KBM-7 (cell line): ENCODE measurements around the gene DSTN.

Experiments
- DNase-seq: peaks from one replicate; pipeline ENCODE4 v3.0.0-alpha.2; 2015
- in situ Hi-C: fragments of 300-500 bp; cut with MboI; formaldehyde crosslinking; loops from 2 replicates; pipeline ENCODE4 v1.14.3; 2020; ENCODE audit warnings: low sequenced_read_pairs, low pct_unique_long_range_greater_than_20kb, mixed read lengths

The DSTN gene

DNA sequence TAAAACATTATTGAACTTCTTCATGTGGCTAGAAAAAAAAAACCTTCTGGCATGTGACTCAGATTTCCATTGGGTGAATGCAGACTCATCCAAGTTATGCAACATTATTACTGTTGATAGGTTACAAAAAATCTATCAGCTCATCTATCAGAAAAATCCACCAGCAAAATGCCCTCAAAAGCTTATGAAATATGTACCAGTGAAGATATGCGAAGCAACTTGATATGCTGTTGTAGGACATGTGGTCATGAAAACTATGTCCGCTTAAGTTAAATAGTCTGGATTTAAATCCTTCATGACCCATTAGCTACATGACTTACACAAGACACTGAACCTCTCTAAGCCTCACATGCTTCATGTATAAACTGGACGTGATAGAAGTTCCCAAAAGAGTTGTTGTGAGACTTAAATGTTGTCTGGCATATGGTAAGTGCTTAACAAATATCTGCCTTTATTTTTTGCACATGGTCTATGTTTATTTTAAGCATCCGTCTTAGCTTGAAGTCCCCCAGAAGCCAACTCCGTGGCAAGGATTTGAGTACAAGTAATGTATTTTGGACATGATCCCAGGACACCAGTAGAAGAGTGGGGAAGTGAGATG is 26.2 kb upstream of the DSTN start:
- in situ Hi-C loops, result no loop called here

DNA sequence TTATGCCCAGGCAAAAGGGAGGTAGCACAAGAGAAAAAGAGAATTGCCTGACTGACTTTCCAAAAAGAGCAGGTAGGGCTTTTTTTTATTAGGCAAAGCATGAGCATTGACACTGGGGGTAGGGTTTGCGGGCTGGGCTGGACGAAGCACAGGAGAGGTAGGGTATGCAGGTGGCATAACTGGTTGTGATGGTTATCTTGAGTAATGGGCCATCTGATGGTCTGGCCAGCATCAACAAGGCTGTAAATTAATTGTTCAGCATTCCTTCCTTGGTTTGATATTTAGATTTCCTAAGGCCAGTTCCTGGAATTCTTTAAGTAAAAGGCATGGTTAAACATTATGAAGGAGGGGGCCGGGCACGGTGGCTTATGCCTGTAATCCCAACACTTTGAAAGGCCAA is 24.7 kb upstream of the DSTN start:
- no peak for DNase-seq
- in situ Hi-C loops, result no loop called here

More for the DNA sequence above, 26.2 kb upstream of the DSTN start:
- DNase-seq, result no peak

DNA sequence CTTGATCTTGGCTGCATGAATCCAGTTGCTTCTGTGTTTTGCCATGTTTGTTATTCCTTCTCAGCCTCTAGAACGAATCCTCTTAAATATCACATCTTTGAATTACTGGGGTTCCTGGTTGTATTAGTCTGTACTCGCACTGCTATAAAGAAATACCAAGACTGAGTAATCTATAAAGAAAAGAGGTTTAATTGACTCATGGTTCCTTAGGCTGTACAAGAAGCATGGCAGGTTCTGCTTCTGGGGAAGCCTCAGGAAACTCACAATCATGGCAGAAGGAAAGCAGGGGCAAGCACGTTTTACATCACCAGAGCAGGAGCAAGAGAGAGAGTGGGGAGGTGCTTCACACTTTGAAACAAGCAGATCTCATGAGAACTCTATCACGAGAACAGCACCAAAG is 20.7 kb upstream of the DSTN start:
- in situ Hi-C loops, result no loop called here
- DNase-seq, result no peak

DNA sequence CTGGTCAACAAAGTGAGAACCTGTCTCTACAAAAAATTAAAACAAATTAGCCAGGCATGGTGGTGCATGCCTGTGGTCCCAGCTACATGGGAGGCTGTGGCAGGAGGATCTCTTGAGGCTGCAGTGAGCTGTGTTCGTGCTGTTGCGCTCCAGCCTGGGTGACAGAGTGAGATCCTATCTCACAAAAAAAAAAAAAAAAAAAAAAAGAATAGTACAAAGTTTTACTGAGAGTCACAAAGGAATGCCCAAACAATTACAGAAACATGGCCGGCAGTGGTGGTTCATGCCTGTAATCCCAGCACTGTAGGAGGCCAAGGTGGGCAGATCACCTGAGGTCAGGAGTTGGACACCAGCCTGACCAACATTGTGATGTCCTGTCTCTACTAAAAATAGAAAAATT is 14.8 kb upstream of the DSTN start:
- in situ Hi-C loops, result no loop called here
- no peak for DNase-seq

DNA sequence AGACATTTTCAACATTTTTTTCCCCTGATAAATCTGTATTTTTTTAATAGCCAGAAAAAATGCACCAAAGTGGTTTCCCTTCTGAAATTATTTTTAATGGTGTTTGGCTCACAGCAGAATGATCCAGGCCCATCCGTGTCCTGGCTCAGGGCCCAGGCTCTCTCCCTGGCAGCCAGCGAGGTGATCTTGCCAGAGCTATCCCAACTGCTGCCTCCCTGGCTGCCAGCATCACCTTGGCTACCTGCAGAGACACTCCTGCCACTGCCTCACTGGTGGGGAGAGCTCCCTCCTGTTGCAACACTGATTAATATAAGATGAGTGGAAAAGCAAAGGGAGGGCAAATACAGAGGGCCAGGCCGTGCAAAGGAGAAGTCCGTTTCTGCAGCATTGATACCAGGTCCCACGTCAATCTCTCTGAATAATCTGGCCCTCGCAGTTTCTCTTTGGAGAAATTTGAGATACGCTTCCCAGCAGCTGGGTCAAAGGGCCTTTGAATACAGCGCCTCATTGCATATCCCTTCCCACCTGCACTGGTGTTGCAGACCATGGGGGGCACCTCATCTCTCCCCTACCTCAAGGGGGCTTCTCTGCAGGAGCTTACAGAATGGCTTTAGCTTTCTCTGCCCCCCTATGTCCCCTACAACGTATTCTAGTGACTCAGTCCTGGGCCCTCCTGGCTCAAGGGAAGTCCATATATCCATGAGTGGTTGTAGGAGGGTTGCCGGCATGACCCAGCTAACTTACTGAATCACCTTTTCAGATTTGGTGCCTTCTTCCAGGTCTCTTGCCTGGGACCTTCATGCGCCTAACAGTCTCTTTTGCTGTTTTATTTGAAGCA is 12.8 kb upstream of the DSTN start:
- in situ Hi-C loops, result no loop called here
- DNase-seq, result no peak

DNA sequence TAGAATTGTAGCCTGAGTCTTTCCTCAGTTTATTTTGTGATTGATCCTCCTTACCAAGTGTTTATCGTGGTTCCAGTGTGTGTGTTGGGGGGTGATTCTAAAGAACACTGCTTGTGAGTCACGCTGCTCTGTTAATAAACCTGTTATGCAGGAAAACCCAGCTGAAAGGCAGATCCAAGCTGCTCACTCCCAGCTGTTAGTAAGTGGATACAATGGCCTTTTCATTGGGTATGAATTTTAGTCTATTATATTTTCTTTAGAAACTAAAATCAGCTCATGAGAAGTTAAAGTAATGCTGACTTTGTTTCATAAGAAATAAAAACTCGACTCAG is 12.2 kb upstream of the DSTN start:
- no peak for DNase-seq
- in situ Hi-C loops, result no loop called here

DNA sequence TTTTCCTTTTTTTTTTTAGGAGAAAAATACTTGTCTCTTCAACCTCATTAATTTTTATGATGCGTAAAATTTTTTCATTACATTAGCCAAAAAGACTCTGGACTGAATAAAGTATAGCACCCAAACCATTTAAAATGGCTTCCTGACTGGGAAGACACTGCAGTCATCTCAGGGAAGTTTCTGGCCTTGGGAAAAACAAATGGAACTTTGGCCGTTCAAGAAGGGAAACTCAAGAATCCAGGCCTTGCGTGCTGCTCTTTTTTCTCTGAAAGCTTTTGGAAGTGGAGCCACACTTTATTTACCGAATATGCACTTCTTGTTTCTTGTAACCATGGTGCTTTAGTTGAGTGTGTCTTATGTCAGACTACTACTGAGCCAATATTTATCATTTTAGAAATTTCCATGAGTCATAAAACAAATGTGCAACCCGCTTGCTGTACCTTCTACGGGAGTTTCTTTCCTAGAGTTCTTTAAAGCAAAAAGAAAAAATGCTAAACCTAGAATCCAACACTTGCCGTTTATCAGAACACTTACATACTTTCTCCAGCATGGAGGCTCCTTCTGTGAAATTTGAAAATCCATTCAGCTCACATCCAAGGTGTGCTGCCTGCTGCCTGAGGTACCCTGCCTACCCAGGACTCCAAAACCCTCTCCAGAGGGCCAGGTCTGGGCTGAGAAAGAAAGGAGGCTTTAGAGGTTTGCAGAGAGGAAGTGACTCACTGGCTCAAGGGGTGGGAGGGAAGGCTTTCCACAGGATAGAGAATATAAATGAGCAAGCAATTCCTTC is 11.5 kb upstream of the DSTN start:
- peak; percentile 54 for DNase-seq
- in situ Hi-C loops, result no loop called here

DNA sequence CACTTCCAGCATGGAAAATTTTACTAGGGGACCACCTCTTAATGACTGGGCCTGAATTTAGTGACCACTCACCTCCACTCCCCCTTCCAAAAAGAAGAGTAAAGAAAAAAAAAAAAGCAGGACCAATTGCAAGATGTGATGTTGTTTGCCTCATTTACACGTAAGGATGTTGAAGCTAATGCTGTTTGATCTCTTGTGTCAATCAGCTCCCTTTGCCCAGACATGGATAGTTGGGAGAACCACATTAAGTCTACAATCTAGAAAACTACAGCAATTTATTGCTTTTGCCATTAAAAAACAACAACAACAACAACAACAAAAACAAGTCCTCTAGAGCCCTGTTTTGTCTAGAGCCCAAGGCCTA is 11.0 kb upstream of the DSTN start:
- in situ Hi-C loops, result no loop called here
- DNase-seq, result no peak

DNA sequence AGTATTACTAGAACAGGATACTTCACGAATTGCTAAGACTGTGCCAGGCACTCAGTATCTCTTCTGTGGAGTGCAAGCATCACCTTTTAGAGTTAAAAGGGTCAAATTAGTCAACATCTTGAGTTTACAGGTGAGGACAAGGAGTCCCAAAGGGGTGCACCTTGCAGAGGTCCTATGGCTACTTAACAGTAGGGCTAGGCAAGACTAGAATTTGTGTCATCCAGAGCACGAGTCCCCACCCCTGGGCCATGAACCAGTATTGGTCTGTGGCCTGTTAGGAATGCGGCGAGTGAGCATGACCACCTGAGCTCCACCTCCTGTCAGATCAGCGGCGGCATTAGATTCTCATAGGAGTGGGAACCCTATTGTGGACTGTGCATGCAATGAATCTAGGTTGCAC is 10.5 kb upstream of the DSTN start:
- in situ Hi-C loops, result no loop called here
- DNase-seq, result no peak

DNA sequence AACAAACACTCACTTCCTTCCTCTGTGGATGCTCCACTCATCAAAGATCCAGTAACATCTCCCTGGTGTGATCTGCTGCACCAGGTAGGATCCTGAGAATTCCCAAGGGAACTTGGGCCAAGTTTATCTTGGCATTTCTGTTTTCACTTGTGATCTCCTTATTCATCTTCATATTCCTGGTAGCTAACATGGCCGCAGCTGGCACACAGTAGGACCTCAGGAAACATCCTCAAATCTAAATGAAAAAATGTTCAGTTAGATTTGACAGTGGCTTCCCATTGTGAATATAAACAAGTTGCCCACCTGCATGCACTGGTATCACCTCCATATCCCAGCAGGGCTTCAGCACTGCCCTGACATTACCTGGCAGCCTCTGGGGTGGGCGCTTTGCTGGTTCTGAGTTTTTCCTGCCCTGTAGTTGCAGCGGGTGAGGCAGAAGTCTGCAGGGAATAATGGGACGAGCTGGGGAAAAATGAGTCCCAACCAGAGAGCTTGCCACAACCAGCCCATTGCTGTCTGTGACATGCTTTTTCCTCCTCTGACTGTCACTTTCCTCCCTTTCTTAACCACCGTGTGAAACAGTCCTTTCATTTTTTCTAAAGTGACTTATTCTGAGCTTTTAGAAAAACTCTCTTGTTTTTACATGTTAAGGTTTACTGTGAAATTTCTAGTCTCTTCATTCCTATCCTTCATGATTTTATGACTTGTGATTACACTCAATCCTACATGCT is 9.4 kb upstream of the DSTN start:
- DNase-seq, result no peak
- in situ Hi-C loops, result no loop called here

DNA sequence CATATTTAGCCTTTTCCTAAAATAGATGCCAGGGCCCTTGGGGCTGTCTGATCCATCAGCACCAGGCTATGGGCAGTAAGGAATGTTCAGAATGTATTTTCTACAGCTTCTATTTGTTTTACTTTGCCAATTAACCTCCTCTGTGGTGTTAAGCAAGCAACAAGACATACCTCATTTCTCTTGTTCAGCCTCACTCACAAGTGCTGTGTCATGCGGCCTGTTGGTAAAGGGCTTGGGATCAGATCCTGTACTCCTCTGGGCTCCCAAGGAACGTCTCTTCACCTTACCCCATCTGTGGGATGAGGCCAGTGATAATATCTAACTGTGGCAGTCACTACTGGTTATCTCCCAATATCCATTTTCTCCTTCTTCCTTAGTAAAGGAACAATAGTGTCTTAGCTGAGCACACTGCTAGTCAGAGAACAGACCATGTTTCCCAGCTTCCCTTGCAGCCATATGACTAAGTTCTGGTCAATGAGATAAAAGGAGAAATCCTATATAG is 7.0 kb upstream of the DSTN start:
- DNase-seq, result no peak
- in situ Hi-C loops, result no loop called here

DNA sequence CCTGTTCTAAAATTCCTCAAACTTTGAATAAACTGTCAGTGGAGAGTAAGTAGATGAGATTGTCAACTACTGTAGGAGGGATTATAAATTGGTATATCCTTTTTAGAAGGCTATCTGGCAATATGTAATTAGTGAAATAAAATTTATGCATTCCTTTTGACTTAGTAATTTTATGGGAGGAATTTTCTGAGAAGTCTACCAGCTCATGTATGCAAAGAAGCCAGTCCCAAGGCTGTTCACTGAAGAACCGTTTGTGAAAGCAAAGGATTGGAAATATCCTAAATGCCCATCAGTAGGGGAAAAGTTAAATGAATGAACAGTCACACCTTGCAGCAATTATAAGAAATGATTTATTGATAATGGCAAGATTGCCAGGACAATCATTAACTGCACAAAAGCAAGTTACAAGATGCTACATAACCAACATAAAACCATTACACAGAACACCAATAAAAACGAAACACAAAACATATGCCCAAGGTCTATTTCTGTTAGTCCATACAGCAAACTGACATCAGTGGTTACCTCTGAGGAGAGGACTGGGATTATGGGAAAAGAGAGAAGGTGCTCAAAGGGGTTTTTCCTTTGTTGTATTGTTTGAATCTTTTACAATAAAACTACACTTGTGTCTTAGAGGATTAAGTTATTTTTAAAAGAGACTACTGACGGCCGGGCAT is 4.6 kb upstream of the DSTN start:
- in situ Hi-C loops, result no loop called here
- DNase-seq, result no peak

DNA sequence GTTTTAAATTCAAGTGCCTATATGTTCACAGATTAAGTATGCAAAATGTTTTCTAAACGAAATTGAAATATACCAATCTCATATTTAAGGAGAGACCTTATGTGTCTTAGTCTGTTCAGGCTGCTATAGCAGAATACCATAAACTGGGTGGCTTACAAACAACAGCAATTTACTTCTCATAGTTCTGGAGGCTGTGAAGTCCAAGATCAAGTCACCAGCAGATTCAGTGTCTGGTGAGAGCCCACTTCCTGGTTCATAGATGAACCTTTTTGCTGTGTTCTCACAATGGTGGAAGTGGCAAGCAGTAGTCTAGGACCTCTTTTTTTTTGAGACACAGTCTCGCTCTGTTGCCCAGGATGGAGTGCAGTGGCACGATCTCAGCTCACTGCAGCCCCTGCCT is 3.5 kb upstream of the DSTN start:
- in situ Hi-C loops, result no loop called here
- no peak for DNase-seq

DNA sequence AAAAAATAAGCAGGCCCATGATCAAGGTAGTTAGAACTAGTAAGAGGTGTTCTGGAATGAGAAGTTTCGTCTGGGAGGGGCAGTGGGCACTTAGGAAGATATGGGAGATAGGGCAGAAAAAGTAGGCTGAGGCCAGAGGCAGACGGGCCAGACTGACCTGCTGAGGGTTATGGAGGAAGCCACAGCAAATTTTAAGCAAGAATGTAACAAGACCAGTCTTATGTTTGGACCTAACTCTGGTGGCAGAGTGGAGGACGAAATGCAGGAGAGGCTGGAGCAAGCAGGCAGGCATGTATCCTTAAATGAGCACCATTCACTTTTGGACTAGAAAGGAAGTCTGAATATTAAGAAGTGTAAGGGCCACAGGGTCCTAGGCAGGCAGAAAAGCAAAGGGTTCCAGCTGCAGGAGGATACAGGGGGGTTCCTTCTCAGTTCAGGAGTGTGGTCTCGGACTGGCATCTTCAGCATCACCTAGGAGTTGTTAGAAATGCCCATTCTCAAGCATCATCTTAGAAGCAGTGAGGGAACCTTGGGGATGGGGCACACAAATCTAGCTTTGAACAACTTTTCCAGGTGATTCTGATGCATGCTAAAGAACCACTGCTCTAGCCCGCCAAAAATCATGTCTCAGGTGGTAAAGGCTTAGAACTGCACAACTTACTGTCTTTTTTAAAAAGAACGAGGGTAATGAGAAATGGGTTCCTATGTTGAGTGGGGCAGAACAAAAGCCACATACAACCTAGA is 1.7 kb upstream of the DSTN start:
- DNase-seq, result no peak

DNA sequence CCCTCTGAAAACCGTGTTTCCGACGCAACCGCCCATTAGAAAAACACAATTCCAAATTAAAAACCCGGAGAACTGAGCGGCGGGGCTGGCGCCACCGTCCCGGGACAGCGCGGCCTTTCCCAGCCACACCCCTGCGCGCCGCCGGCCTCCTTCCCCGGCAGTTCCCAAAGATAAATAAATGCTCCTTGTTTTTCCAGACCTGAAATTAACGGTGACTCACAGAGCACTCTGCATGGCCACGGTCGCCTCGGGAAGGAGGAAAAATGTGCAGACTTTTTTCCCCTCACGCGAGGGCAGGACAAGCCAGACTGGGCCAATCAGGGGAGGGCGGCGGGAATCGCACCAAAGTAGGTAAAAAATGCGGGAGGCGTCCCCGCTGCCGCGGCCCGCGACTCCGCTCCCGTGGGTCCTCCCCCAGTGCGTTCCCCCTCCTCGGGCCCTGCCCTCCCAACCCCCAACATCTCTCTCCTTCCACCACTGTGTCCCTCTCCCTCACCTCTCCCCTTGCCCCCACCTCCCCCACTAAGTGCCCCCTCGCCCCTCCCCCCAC is 828 bp upstream of the DSTN start:
- peak; percentile 24 for DNase-seq
- in situ Hi-C loops, result no loop called here

More for the DNA sequence above, 1.7 kb upstream of the DSTN start:
- in situ Hi-C loops, result no loop called here

DNA sequence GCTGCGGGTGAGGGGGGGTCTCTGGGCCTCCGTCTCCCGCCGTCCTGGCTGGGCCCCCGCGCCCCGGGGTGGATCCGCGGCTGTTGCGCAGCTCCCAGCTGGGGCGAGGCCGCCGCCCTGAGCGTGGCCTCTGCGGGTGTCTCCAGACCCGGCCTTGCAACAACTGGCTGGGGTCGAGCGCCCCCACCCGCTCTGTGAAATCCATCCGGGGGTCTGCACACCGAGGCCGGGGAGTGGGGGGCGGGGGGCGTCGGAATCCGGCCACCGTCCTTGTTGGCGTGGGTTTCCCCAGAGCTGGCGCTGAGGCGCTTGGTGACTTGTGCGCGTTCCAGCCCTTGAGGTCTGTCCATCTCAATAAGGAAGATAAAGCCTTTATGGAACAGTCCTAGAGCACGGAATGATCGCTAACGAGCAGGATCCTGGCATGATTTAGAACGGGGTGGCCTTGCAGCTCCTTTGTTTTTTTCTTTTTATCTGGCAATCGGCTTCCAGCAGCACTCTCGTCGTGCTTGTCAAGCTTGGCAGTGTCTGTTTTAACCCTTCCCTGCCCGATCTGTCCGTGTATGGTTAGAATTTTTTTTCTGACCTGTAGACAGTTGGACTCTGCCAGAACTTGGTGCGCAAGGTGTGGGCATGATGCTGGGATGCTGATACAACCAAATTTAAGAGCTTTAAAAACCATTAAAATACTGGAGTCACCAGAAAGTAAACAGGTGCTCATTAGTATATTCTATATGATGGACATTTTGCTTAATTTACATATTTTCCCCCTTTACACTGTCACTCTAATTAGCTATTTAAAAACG is 675 bp downstream of the DSTN start:
- in situ Hi-C loops, result no loop called here
- peak; percentile 45 for DNase-seq

DNA sequence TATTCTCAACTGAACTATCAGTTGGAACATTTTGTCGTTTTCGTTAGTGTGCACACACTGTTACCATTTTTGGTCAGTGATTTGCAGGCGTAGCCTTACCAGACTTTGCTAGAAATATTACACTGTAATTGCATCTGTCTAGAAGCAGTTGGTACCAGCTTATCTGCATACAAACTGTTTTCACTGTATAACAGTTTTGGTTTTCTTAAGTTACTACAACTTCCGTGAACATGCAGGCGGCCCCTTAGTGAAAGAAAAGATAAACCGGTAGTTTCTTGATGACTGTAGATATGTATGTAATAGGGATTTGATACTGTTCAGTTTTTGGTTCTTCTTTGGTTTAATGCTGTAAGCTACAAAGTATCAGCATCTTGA is 1.3 kb downstream of the DSTN start:
- no peak for DNase-seq
- in situ Hi-C loops, result no loop called here
